Nephron (organoid): ENCODE measurements around the gene ALDH4A1.
A peak's percentile ranks its signal among the peaks of the same experiment; 100 is the strongest.

Experiments
- H3K27ac Mint-ChIP-seq, 3 experiments: 2 replicates each; pipeline ENCODE4 v1.8.0; 2020; ENCODE audit warnings: mixed read lengths in 3 of 3, mild to moderate bottlenecking in 2 of 3, moderate library complexity in 1 of 3
- H3K27me3 Mint-ChIP-seq: 2 replicates; pipeline ENCODE4 v1.8.0; 2021; ENCODE audit warnings: low read depth, mild to moderate bottlenecking, moderate library complexity, mixed read lengths
- H3K36me3 Mint-ChIP-seq: 2 replicates; pipeline ENCODE4 v1.8.0; 2020; ENCODE audit warnings: low read depth, mixed read lengths
- H3K4me1 Mint-ChIP-seq: 2 replicates; pipeline ENCODE4 v1.8.0; 2020; ENCODE audit warnings: mixed read lengths
- H3K4me3 Mint-ChIP-seq, 3 experiments: 2 replicates each; pipeline ENCODE4 v1.8.0; 2020; ENCODE audit warnings: mild to moderate bottlenecking in 3 of 3, mixed read lengths in 3 of 3, moderate library complexity in 2 of 3
- H3K9me3 Mint-ChIP-seq: 2 replicates; pipeline ENCODE4 v1.8.0; 2020; ENCODE audit warnings: mixed read lengths
- TF ChIP-seq, protein P1 (sequence below), 3 experiments: fragments of 200-600 bp; sonication (generic); IDR thresholded peaks; one replicate each; pipeline ENCODE4 v1.5.0; 2021; ENCODE audit warnings: antibody characterized with exemption in 3 of 3; ENCODE audit not compliant: unreplicated experiment in 3 of 3

ALDH4A1 gene

DNA sequence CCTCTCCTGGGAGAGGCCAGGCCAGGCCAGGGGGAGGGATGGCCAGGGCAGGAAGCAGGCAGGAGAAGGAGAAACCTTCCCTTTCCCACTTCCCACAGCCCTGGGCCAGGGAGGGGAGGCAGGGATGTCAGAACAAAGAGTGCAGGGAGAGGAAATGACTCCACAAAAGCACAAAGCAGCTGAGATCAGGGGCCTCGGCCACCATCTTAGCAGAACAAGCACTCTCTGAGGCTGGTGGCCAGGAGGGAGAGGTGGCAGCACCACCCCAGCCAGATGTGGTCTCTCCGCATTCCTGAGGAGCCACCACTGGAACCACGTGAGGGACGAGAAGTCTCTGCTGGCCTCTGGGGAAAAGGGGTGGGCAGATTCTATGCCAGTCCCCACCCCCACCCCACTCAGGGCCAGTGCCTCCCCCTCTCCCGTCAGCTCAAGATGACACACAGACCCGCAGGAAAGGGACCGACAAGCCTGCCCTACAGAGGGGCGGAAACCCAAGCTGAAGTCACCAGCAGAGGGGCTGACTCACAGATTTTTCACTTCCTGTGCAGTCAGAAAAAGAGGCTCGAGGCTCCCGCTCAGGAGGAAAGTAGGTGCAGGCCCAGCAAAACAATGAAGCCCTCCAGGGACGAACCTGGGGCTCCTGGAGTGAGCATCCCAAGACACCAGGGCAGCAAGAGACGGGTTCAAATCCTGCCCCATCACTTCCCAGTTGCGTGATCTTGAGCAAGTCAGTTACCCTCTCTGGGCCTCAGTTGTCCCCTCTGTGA is 24.1 kb upstream of the ALDH4A1 start:
- TF ChIP-seq, protein P1, sequence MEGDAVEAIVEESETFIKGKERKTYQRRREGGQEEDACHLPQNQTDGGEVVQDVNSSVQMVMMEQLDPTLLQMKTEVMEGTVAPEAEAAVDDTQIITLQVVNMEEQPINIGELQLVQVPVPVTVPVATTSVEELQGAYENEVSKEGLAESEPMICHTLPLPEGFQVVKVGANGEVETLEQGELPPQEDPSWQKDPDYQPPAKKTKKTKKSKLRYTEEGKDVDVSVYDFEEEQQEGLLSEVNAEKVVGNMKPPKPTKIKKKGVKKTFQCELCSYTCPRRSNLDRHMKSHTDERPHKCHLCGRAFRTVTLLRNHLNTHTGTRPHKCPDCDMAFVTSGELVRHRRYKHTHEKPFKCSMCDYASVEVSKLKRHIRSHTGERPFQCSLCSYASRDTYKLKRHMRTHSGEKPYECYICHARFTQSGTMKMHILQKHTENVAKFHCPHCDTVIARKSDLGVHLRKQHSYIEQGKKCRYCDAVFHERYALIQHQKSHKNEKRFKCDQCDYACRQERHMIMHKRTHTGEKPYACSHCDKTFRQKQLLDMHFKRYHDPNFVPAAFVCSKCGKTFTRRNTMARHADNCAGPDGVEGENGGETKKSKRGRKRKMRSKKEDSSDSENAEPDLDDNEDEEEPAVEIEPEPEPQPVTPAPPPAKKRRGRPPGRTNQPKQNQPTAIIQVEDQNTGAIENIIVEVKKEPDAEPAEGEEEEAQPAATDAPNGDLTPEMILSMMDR (IDR thresholded peaks at IDR 0.05; ENCODE audit: unreplicated experiment in 3 of 3) = no peak
- Mint-ChIP-seq H3K4me3 (no peak overlapping the region), H3K27me3 (peaks cover 6% of the 10 kb centered on the region), H3K27ac (peak overlapping the region; percentile 45 to 64 (median 62)), H3K4me1 (peaks cover 53% of the 10 kb centered on the region), H3K36me3 (peaks cover 3% of the 10 kb centered on the region), H3K9me3 (peaks cover 2% of the 10 kb centered on the region)

GRCh38 chr1:18925279-18925678 is 22.9 kb upstream of the ALDH4A1 start:
- peaks cover 6% of the 10 kb centered on the region for H3K27me3 Mint-ChIP-seq
- peaks cover 55% of the 10 kb centered on the region for H3K4me1 Mint-ChIP-seq
- H3K36me3 Mint-ChIP-seq = peaks cover 3% of the 10 kb centered on the region
- TF ChIP-seq, protein P1 (IDR thresholded peaks at IDR 0.05; ENCODE audit: unreplicated experiment in 3 of 3) = no peak
- peak overlapping the region; percentile 13 to 49 (median 27) for H3K27ac Mint-ChIP-seq
- peak overlapping the region in 1 of 3 experiments; percentile 6 for H3K4me3 Mint-ChIP-seq
- peaks cover 2% of the 10 kb centered on the region for H3K9me3 Mint-ChIP-seq

DNA sequence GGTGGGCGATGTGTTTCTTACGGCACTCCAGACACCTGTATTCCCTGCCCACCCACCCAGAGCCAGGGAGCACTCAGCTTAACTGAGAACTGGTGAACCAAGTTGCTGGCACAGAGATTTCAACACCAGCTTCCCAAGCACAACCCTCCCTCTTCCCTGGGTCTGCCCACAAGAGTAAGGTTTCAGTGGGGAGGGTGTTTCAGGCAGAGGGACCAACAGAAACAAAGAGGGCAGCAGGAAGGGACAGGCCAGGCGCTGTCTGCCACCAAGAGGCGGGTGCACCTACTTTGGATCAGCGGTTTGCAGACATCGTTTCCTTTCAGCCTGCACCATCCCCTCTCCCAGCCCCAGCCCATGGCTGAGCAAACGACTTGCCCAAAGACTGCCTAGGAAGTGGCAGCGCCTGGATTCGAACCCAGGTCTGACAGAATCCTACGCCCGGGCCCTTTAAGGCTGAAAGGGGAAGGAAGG is 21.9 kb upstream of the ALDH4A1 start:
- H3K4me3 Mint-ChIP-seq = no peak overlapping the region
- TF ChIP-seq, protein P1 (IDR thresholded peaks at IDR 0.05; ENCODE audit: unreplicated experiment in 3 of 3) = no peak
- peaks cover 2% of the 10 kb centered on the region for H3K9me3 Mint-ChIP-seq
- peaks cover 48% of the 10 kb centered on the region for H3K4me1 Mint-ChIP-seq
- peak overlapping the region in 2 of 3 experiments; percentile 85 to 93 for H3K27ac Mint-ChIP-seq
- peaks cover under 1% of the 10 kb centered on the region for H3K27me3 Mint-ChIP-seq
- peaks cover 3% of the 10 kb centered on the region for H3K36me3 Mint-ChIP-seq

DNA sequence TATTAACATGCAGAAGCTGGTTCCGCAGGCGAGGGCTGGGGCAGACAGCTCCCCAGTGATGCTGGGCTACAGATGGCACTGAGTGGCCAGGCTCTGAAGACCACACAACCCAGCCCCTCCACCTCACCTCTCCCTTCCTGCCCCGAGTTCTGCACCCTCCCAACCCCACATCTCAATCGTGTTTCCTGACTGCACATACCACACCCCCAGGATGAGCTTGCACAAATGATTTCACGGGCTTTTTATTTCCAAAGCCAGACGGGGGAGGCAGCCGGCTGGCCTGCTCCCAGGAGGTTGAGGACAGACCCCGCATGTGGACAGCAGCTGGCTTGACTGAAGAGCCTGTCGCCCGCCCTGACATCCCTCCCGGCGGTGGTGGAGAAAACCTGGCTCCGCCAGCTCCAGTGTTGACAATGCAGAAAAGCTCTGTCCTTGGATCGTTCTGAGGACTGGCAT is 21.4 kb upstream of the ALDH4A1 start:
- peak overlapping the region; percentile 11 to 28 (median 25) for H3K4me3 Mint-ChIP-seq
- TF ChIP-seq, protein P1 (IDR thresholded peaks at IDR 0.05; ENCODE audit: unreplicated experiment in 3 of 3) = no peak
- H3K27me3 Mint-ChIP-seq = peaks cover 4% of the 10 kb centered on the region
- H3K4me1 Mint-ChIP-seq = peaks cover 52% of the 10 kb centered on the region
- peaks cover 3% of the 10 kb centered on the region for H3K36me3 Mint-ChIP-seq
- H3K9me3 Mint-ChIP-seq = peaks cover 2% of the 10 kb centered on the region
- H3K27ac Mint-ChIP-seq = peak overlapping the region; percentile 77 to 93 (median 85)

DNA sequence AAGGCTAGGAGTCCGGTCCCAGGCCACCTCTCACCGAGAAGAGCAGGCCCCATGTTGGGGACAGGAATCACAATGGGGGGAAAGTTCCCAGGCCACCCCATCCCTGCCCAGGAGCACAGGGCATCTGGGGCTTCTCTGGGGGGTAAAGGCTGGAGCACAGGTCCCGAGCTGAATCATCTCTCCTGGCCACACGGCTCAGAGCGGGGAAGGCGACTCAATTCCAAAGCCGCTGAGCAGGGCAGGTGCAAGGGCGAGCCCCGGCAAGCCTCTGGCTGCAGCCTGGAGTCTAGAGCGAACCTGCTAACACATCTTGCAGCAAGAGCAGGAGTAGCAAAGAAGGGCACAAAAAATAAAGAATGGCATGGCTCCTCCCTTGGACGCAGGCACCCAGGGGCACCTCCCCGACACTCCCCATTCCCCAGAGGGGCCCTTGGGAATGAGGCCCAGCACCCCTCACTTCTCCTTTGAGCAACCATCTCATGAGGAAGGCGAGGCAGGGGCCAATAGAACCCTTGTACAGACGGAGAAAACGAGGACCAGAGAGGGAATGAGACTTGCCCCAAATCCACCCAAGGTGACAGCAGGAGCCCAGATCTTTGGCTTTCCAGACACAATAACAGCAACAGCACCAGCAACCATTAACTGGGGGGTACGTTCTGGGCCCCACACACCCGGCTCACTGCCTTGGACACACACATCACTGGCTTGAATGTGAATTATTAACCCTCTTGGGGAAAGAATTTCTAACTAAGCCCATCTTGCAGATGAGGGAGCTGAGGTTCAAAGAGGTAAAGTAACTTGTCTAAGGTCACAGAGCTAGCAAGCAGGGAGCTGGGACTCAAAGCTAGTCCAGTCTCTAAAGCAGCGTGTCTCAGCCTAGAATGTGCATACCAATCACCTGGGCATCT is 20.7 kb upstream of the ALDH4A1 start:
- Mint-ChIP-seq H3K27ac (peak overlapping the region; percentile 85 to 93 (median 93)), H3K9me3 (peaks cover 2% of the 10 kb centered on the region), H3K4me3 (peak overlapping the region in 1 of 3 experiments; percentile 27), H3K27me3 (peaks cover 4% of the 10 kb centered on the region), H3K4me1 (peaks cover 51% of the 10 kb centered on the region), H3K36me3 (peaks cover 3% of the 10 kb centered on the region)
- TF ChIP-seq, protein P1 (IDR thresholded peaks at IDR 0.05; ENCODE audit: unreplicated experiment in 3 of 3) = no peak
